PC-3 (cell line): ENCODE data around the gene DLG5. TPM values are rescaled to one million over a fixed set of nuclear protein-coding genes. Genes with fewer than 3 reads are reported as not detected.

Experiments
- ATAC-seq: fragments of 200-7000 bp; cut with Tn5 transposase; 2 replicates; pipeline ENCODE4 v1.9.1; 2020; ENCODE audit warnings: mild to moderate bottlenecking, moderate library complexity
- BruUV-seq: library from RNA; stranded (reverse); fragments of 400-500 nt; replicated peaks from 2 replicates; lab custom pipeline; 2021; lab: Mats Ljungman, UMichigan
- CTCF ChIA-PET: fragments of 300-600 bp; sonication (Branson Sonifier 250); formaldehyde crosslinking; loops from one replicate; lab custom pipeline; 2022; ENCODE audit warnings: antibody characterized with exemption; lab: Charles Lee
- POLR2A ChIA-PET: fragments of 300-600 bp; sonication (Branson Sonifier 250); formaldehyde crosslinking; loops from one replicate; lab custom pipeline; 2022; ENCODE audit warnings: antibody characterized with exemption; ENCODE audit not compliant: unreplicated experiment; lab: Charles Lee
- DNase-seq: peaks from one replicate; pipeline ENCODE4 v3.0.0-alpha.2; 2015
- H2AFZ ChIP-seq: fragments of 300-600 bp; sonication (generic); 2 replicates; pipeline ENCODE4 v1.6.0; 2016; ENCODE audit warnings: antibody characterized with exemption, low read length
- H3F3A ChIP-seq: fragments of 300-600 bp; sonication (generic); one replicate; pipeline ENCODE4 v1.6.0; 2017; ENCODE audit warnings: antibody characterized with exemption, low read length, control low read depth, mild to moderate bottlenecking; ENCODE audit not compliant: unreplicated experiment
- H3K27ac ChIP-seq: fragments of 300-600 bp; sonication (generic); 2 replicates; pipeline ENCODE4 v1.5.1; 2016; ENCODE audit warnings: mild to moderate bottlenecking, low read length
- H3K27me3 ChIP-seq: fragments of 300-600 bp; sonication (generic); 2 replicates; pipeline ENCODE4 v1.6.1; 2016; ENCODE audit warnings: low read length, mixed read lengths
- H3K36me3 ChIP-seq: fragments of 300-600 bp; sonication (generic); 2 replicates; pipeline ENCODE4 v1.6.1; 2016; ENCODE audit warnings: low read depth, mixed run types, low read length, mixed read lengths
- H3K4me1 ChIP-seq: fragments of 300-600 bp; sonication (generic); 2 replicates; pipeline ENCODE4 v1.5.1; 2016; ENCODE audit warnings: low read length; ENCODE audit not compliant: insufficient read depth
- H3K4me2 ChIP-seq: fragments of 300-600 bp; sonication (generic); 2 replicates; pipeline ENCODE4 v1.6.0; 2016; ENCODE audit warnings: low read length
- H3K4me3 ChIP-seq: fragments of 300-600 bp; sonication (generic); 2 replicates; pipeline ENCODE4 v1.5.1; 2016; ENCODE audit warnings: mild to moderate bottlenecking, low read length, mixed read lengths
- H3K79me2 ChIP-seq: fragments of 300-600 bp; sonication (generic); 2 replicates; pipeline ENCODE4 v1.6.1; 2017; ENCODE audit warnings: low read length, mixed read lengths
- H3K9ac ChIP-seq: fragments of 300-600 bp; sonication (generic); 2 replicates; pipeline ENCODE4 v1.6.0; 2016; ENCODE audit warnings: mild to moderate bottlenecking, low read length
- H3K9me2 ChIP-seq: fragments of 300-600 bp; sonication (generic); replicated peaks from 2 replicates; pipeline ENCODE4 v1.6.1; 2016; ENCODE audit warnings: mixed run types, low read length, mixed read lengths
- H3K9me3 ChIP-seq: fragments of 300-600 bp; sonication (generic); 2 replicates; pipeline ENCODE4 v1.6.1; 2016; ENCODE audit warnings: low read length, mixed read lengths
- H4K20me1 ChIP-seq: fragments of 300-600 bp; sonication (generic); 2 replicates; pipeline ENCODE4 v1.6.1; 2016; ENCODE audit warnings: low read length, mixed read lengths
- EZH2 ChIP-seq: fragments of 300-600 bp; sonication (generic); IDR thresholded peaks from one replicate; pipeline ENCODE4 v1.6.1; 2017; ENCODE audit warnings: antibody characterized with exemption, mild to moderate bottlenecking, low read length; ENCODE audit not compliant: unreplicated experiment
- EZH2phosphoT487 ChIP-seq: fragments of 300-600 bp; sonication (generic); IDR thresholded peaks from 2 replicates; pipeline ENCODE4 v1.6.1; 2018; ENCODE audit warnings: mild to moderate bottlenecking, antibody characterized with exemption, low read length, borderline replicate concordance
- intact Hi-C: fragments of 100-400 bp; cut with micrococcal nuclease; formaldehyde crosslinking; loops from 2 replicates; pipeline ENCODE4 v1.9.0; 2023
- total RNA-seq: library from RNA; depleted of rRNA; stranded (reverse); fragments of >200 nt; gene quantifications from 2 replicates; pipeline ENCODE4 v1.2.3, GENCODE V29; 2014
- TF ChIP-seq, protein P1 (sequence below): fragments of 300-600 bp; sonication (generic); conservative IDR thresholded peaks from 2 replicates; pipeline ENCODE4 v1.5.1; 2017; ENCODE audit warnings: antibody characterized with exemption, low read depth, mild to moderate bottlenecking, low read length

The DLG5 gene
- total RNA-seq, 1 experiment from 2014 or later = 118 TPM

DNA sequence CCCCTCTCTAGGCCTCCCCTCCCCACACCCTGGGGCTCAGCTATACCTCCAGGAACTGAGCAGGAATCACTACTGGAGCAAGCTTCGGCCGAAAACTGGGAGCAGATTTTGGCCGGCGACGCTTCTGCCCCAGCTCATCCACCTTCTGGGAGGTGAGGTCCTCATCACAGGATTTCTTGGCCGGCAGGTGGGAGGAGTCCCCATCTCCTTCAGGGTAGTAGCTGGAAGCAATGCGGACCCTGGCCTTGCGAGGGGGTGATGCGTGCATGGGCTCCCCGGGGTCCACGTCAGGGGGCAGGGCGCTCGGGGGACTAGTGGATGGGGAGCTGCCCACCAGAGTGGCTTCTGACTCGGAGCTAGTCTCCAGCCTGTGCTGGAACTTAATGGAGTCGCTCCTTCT, 105.5 kb downstream of the DLG5 start:
- Histone ChIP-seq H3K4me3 (no peak overlapping the region), H3K4me2 (no peak overlapping the region), H4K20me1 (no peaks in the 10 kb centered on the region), H3K9me2 (no peaks in the 10 kb centered on the region), H3K4me1 (no peaks in the 10 kb centered on the region), H3K9me3 (no peaks in the 10 kb centered on the region), H2AFZ (no peak overlapping the region), H3F3A (no peaks in the 10 kb centered on the region), H3K27me3 (no peaks in the 10 kb centered on the region), H3K9ac (no peak overlapping the region), H3K27ac (no peak overlapping the region), H3K79me2 (no peaks in the 10 kb centered on the region), H3K36me3 (peaks cover 77% of the 10 kb centered on the region)
- POLR2A ChIA-PET = no interaction called here
- no TSS peak for BruUV-seq
- intact Hi-C loops = no loop called here
- DNase-seq (no peak), ATAC-seq (no peak)
- TF ChIP-seq, protein P1, sequence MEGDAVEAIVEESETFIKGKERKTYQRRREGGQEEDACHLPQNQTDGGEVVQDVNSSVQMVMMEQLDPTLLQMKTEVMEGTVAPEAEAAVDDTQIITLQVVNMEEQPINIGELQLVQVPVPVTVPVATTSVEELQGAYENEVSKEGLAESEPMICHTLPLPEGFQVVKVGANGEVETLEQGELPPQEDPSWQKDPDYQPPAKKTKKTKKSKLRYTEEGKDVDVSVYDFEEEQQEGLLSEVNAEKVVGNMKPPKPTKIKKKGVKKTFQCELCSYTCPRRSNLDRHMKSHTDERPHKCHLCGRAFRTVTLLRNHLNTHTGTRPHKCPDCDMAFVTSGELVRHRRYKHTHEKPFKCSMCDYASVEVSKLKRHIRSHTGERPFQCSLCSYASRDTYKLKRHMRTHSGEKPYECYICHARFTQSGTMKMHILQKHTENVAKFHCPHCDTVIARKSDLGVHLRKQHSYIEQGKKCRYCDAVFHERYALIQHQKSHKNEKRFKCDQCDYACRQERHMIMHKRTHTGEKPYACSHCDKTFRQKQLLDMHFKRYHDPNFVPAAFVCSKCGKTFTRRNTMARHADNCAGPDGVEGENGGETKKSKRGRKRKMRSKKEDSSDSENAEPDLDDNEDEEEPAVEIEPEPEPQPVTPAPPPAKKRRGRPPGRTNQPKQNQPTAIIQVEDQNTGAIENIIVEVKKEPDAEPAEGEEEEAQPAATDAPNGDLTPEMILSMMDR = no peak
- TF ChIP-seq EZH2 = no peak
- TF ChIP-seq EZH2phosphoT487 = no peak
- CTCF ChIA-PET = interaction anchor here (0.7 kb wide), 1 partner anchor 85 kb away, joined by 7 read pairs; no protein-coding TSS in a partner anchor

DNA sequence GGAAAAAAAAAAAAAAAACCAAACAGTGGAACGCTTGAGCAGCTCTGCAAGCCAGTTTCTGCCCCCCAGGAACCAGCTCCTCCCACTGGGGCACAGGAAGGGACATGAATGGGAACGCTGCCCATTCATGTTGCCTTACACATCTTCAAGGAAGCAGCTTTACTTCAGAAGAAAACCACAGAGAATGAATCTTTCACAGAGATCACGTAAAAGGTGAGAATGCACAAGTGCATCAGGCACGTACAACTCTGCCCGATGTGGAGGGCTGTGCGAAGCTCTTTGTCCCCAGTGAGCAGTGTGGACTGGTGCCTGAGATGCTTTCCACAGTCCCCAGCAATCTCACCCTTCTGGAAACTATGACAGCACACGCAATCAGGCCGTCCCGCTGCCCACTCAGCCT, 106.2 kb downstream of the DLG5 start:
- Histone ChIP-seq H3K4me3 (no peak overlapping the region), H4K20me1 (no peaks in the 10 kb centered on the region), H3K79me2 (no peaks in the 10 kb centered on the region), H3K4me2 (no peak overlapping the region), H3K9me2 (no peaks in the 10 kb centered on the region), H3K36me3 (peaks cover 76% of the 10 kb centered on the region), H3F3A (no peaks in the 10 kb centered on the region), H3K27ac (no peak overlapping the region), H3K4me1 (no peaks in the 10 kb centered on the region), H3K9me3 (no peaks in the 10 kb centered on the region), H2AFZ (no peak overlapping the region), H3K27me3 (no peaks in the 10 kb centered on the region), H3K9ac (no peak overlapping the region)
- no peak for ATAC-seq
- intact Hi-C loops = no loop called here
- POLR2A ChIA-PET = no interaction called here
- TF ChIP-seq, protein P1 = no peak
- TF ChIP-seq EZH2 = no peak
- no peak for TF ChIP-seq EZH2phosphoT487
- DNase-seq = no peak
- CTCF ChIA-PET = no interaction called here
- no TSS peak for BruUV-seq

GRCh38 chr10:77819210-77820112, 107.1 kb downstream of the DLG5 start:
- ChIA-PET CTCF (interaction anchor here (0.7 kb wide), 1 partner anchor 63 kb away, joined by 3 read pairs; no protein-coding TSS in a partner anchor), POLR2A (no interaction called here)
- Histone ChIP-seq H3K36me3 (peaks cover 76% of the 10 kb centered on the region), H3K27me3 (no peaks in the 10 kb centered on the region), H4K20me1 (no peaks in the 10 kb centered on the region), H3K4me1 (no peaks in the 10 kb centered on the region), H3K9me2 (no peaks in the 10 kb centered on the region), H3K4me3 (no peak overlapping the region), H3F3A (no peaks in the 10 kb centered on the region), H3K79me2 (no peaks in the 10 kb centered on the region), H2AFZ (no peak overlapping the region), H3K9ac (no peak overlapping the region), H3K4me2 (no peak overlapping the region), H3K9me3 (no peaks in the 10 kb centered on the region), H3K27ac (no peak overlapping the region)
- ATAC-seq = no peak
- intact Hi-C loops = no loop called here
- no TSS peak for BruUV-seq
- DNase-seq = no peak
- TF ChIP-seq, protein P1 = no peak
- no peak for TF ChIP-seq EZH2
- TF ChIP-seq EZH2phosphoT487 = no peak
